Effector CD4-positive, alpha-beta T cell (primary cell): Measurements from ENCODE around the gene PDE11A.

Experiments used
- DNase-seq: peaks from one replicate; pipeline ENCODE4 v3.0.0-alpha.2; 2020

Gene PDE11A

GRCh38 chr2:177662895-177663294 is 409.7 kb downstream of the PDE11A start:
- DNase-seq = no peak

- DNase-seq = no peak
Observed at GRCh38 chr2:177660742-177661141, 411.8 kb downstream of the PDE11A start.

- DNase-seq = no peak
Observed at GRCh38 chr2:177658309-177658708, 414.3 kb downstream of the PDE11A start.

- DNase-seq = no peak
Observed at GRCh38 chr2:177651833-177652232, 420.7 kb downstream of the PDE11A start.

- no peak for DNase-seq
Observed at GRCh38 chr2:177649568-177650518, 422.7 kb downstream of the PDE11A start.

- DNase-seq = no peak
Observed at GRCh38 chr2:177646791-177647190, 425.8 kb downstream of the PDE11A start.

GRCh38 chr2:177646241-177646640 is 426.3 kb downstream of the PDE11A start:
- no peak for DNase-seq

GRCh38 chr2:177641331-177641730 is 431.2 kb downstream of the PDE11A start:
- no peak for DNase-seq

- no peak for DNase-seq
Observed at GRCh38 chr2:177640423-177640822, 432.2 kb downstream of the PDE11A start.

- DNase-seq = no peak
Observed at GRCh38 chr2:177639262-177639914, 433.2 kb downstream of the PDE11A start.

GRCh38 chr2:177638507-177638906 is 434.1 kb downstream of the PDE11A start:
- DNase-seq = no peak

GRCh38 chr2:177636672-177637071 is 435.9 kb downstream of the PDE11A start:
- DNase-seq = no peak

GRCh38 chr2:177635696-177636095 is 436.9 kb downstream of the PDE11A start:
- DNase-seq = no peak

GRCh38 chr2:177633910-177634294 is 438.7 kb downstream of the PDE11A start:
- DNase-seq = no peak

- DNase-seq = no peak
Observed at GRCh38 chr2:177633111-177633510, 439.5 kb downstream of the PDE11A start.

GRCh38 chr2:177631680-177632079 is 440.9 kb downstream of the PDE11A start:
- no peak for DNase-seq

GRCh38 chr2:177629357-177630024 is 443.1 kb downstream of the PDE11A start:
- no peak for DNase-seq

GRCh38 chr2:177628831-177629230 is 443.7 kb downstream of the PDE11A start:
- no peak for DNase-seq

GRCh38 chr2:177625744-177626650 is 446.6 kb downstream of the PDE11A start:
- DNase-seq = no peak

- DNase-seq = no peak
Observed at GRCh38 chr2:177622521-177622920, 450.1 kb downstream of the PDE11A start.

GRCh38 chr2:177619986-177620385 is 452.6 kb downstream of the PDE11A start:
- no peak for DNase-seq

GRCh38 chr2:177619461-177619860 is 453.1 kb downstream of the PDE11A start:
- DNase-seq = no peak
